Muscle of back (tissue), 11 donors: ENCODE measurements around the gene FANCM. TPM values are rescaled to one million over a fixed set of nuclear protein-coding genes. Genes with fewer than 3 reads are reported as not detected.
A peak's percentile ranks its signal among the peaks of the same experiment; 100 is the strongest.

Source experiments
- DNase-seq, 3 donors: peaks; one replicate each; pipeline versions ENCODE4 v3.0.0 to v3.0.0-alpha.2; 2013
- polyA plus RNA-seq, 10 donors: library from polyadenylated mRNA; unstranded; fragments of 120-200 nt; gene quantifications; one replicate each; pipeline ENCODE4 v1.2.1, GENCODE V29; 2013; ENCODE audit not compliant: insufficient read length in 10 of 10

FANCM gene
- polyA plus RNA-seq, 10 donors, result 4.0 to 13.1 (median 7.0) TPM

DNA sequence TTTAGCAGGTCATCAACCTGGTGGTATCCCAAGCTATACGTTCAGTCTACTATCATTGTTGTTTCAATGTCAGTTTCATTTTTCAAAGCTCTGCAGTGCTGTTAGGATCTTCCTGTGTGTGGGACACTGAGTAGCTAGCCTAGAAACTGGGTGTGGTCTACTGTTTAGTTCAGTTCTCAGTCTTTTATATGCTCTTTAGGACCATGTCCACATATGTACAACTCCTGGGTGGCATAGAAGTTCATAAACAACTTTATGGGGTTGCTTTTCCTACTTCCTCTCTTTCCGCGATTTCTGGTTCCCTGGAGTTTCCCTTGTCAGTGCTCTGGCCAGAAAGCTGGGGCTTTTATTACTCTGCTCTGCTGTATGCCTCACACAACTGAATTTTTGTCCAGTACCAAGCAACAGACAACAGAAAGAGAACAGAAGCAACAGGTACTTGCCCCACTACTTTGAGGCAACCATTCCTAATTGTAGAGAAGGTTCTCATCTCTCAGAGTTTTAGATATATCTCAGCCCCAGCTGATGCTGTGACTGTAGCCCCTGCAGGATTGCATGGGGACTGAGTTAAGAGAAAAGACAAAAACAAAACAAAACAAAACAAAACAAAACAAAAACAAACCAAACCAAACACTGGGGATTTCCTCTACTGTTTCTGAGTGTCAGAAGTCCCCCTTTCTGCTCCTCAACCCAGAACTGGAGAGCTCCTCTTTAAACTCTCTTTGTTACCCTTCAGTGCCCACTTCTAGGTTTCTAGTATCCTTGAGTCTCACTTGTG lies 86.9 kb downstream of the FANCM start:
- DNase-seq, result no peak

DNA sequence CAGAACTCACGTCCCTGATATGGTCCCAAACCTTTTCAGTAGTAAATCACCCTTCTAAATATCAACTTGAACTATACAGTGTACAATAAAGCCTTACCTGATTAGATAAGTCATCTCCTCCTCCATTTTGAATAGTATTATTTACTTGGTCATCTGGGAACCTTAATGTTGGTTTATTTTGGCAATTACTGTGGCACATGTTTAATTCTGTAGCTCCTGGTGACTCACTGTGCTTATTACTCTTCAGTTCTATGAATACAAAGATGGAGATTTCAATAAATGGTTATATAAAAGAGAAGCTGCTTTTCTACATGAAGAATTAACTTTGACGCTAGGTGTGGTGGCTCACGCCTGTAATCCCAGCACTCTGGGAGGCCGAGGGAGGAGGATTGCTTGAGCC lies 91.8 kb downstream of the FANCM start:
- DNase-seq, result no peak

DNA sequence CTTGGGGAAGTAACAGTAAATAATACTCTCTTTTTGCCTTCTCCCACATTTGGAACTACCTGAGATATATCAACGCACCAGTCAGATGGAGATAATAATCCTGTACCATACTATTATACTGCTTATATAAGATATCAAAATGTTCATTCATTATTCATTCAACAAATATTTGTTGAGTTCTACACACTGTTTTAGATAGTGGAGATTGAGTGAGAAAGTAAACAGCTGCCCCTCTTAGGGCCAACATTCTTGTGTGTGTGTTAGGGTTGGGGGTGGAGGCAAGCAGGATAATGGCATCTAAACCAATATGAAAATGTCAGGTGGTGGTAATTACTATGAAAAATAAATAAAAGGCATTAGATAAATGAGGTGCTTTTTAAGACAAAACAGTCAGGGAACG lies 103.3 kb downstream of the FANCM start:
- no peak for DNase-seq

DNA sequence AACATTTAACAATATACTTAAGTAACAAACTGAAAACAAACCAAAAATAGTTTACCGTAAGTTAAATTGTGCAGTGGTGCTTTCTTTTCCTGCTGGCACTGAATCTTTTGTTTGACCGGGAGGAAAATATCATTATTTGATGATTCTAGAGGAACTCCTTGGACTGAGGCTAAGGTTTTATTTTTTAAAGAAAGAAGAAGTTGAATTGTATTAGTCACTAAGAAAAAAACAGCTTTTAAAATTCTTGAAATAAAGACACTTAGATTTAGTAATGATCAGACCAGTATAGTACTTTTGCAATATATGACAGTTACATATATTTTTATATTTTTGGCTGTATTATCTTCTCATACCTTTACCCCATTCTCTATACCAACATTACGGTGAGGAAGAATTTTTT lies 107.0 kb downstream of the FANCM start:
- no peak for DNase-seq

DNA sequence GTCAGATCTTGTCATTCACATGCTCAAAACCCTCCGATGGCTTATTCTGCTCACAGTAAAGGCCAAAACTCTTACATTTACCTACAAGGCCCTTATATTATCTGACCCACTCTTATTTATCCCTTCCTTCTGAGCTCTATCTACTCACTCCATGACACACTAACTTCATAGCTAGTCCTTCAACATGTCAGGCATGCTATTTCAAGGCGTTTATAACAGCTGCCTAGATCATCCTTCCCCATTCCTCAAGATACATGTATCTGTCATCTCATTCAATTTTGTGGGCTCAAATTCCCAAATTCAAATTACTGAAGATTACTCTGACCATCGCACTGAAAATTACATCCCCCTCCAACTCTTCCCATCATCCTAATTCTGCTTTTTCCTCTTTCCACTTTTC lies 110.4 kb downstream of the FANCM start:
- no peak for DNase-seq

DNA sequence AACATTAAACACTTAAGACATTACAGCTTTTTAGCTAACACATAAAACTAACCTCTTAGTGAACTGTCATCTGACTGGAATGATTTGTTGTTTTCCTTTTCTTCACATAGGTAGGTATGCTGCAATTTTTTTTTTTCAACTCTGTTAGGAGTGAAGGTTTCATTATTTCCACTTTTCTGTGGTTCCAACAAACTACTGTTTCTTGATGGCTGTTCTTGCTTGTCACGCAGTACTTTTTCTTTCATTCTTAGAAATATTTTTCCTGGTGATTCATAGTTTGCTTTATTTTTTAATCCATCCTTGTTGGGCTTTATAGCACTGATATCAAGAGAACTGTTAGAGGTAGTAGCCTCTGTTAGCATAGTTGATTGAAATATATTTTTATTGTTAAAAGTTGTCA lies 111.0 kb downstream of the FANCM start:
- no peak for DNase-seq

DNA sequence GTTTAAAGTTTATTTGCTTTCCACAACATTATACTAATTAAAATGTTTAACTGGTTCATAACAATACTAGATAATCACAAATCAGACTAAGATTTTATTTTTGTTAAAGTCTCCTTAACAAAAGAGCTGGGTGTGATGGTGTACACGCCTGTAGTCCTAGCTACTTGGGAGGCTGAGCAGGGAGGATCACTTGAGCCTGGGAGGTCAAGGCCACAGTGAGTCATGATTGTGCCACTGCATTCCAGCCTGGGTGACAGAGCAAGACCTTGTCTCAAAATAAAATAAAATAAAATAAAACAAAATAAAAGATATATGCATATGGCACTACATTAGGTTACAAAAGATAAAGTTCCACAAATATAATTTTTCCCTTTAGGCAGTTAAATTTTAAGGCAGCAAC lies 111.7 kb downstream of the FANCM start:
- DNase-seq, result no peak

DNA sequence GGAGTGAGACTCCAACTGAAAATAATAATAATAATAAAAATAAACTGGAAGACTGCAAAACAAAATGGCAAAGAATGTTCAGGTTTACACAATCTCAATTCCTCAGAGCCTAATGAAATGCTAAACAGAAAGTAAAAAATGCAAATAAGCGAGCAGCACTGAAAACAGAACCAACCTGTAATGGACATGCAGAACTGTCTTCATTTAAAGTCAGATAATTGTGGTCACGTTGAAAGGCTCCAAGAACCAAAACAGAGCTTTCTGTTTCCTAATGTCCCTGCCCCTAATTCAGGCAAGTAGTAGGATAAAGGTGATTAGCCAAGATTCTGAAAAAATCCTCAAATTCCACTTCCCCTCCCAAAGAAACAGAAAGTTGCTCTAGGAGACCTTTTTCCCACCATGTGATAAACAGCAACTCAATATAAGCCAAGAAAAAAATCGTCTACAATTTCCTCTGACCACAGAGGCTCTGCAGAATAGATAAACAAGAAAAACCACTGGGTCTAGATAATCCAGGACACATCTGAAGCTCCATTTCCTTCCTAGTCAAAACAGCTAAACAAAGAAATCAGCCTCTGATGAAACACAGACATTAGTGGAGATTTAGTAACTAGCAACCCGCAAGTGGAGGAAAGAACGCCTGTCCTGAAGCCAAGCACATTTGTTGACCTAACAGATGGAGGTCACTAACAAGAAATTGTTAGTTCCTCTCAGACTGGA lies 114.3 kb downstream of the FANCM start:
- DNase-seq, result peak in 1 of 3 donors; percentile 27

Other genes starting within 250 kb of the FANCM start
- 10 to 100 TPM in 9 of 10 donors, 1 to 10 TPM in 1; 9.8 to 20.1 (median 15.4) TPM for gene KLHL28, start 174.0 kb upstream of the FANCM start, polyA plus RNA-seq
- 10 to 100 TPM; 19.1 to 32.7 (median 28.1) TPM for gene TOGARAM1, start 173.7 kb upstream of the FANCM start, polyA plus RNA-seq
- gene PRPF39, start 51.8 kb upstream of the FANCM start, polyA plus RNA-seq, result 10 to 100 TPM; 35.7 to 70.2 (median 49.1) TPM
- 100 to 1,000 TPM; 117 to 144 (median 126) TPM for gene FKBP3, start 1.4 kb upstream of the FANCM start, polyA plus RNA-seq
- gene MIS18BP1, start 117.3 kb downstream of the FANCM start, polyA plus RNA-seq, result 10 to 100 TPM; 14.3 to 33.8 (median 22.0) TPM